K562 (cell line): ENCODE measurements around the gene CITED1. TPM values are rescaled to one million over a fixed set of nuclear protein-coding genes. Genes with fewer than 3 reads are reported as not detected.

ENCODE experiments used
- BHLHE40 ChIP-seq: IDR thresholded peaks from 2 replicates; pipeline ENCODE4 v1.6.1; 2011; ENCODE audit warnings: low read length, improper control_type of control experiment
- CBFA2T3 ChIP-seq: fragments of 450-650 bp; IDR thresholded peaks from 2 replicates; pipeline ENCODE4 v1.6.1; 2017
- CREM ChIP-seq: IDR thresholded peaks from 2 replicates; pipeline ENCODE4 v1.6.1; 2014; ENCODE audit warnings: antibody characterized with exemption, low read depth
- ELF2 ChIP-seq: fragments of 250-450 bp; sonication (Bioruptor Pico); IDR thresholded peaks from 2 replicates; pipeline ENCODE4 v1.5.0; 2021; ENCODE audit warnings: mild to moderate bottlenecking
- HNRNPUL1 ChIP-seq: fragments of 200-400 bp; formaldehyde crosslinking; IDR thresholded peaks from 2 replicates; pipeline ENCODE4 v1.6.1; 2017; ENCODE audit warnings: low read length
- NCOR1 ChIP-seq: fragments of 450-650 bp; IDR thresholded peaks from 2 replicates; pipeline ENCODE4 v1.6.1; 2016; ENCODE audit warnings: mild to moderate bottlenecking, moderate library complexity
- NEUROD1 ChIP-seq: fragments of 150-350 bp; IDR thresholded peaks from 2 replicates; pipeline ENCODE4 v1.6.1; 2014; ENCODE audit warnings: borderline replicate concordance, low read length, low read depth; ENCODE audit not compliant: partially characterized antibody
- SNIP1 ChIP-seq: fragments of 450-650 bp; IDR thresholded peaks from 2 replicates; pipeline ENCODE4 v1.7.1; 2017; ENCODE audit warnings: low read depth, mild to moderate bottlenecking
- ZNF3 ChIP-seq: fragments of 250-450 bp; sonication (Bioruptor Pico); IDR thresholded peaks from 2 replicates; pipeline ENCODE4 v1.5.0; 2021; ENCODE audit warnings: mild to moderate bottlenecking, moderate library complexity
- ZNF75A ChIP-seq: fragments of 450-650 bp; formaldehyde crosslinking; IDR thresholded peaks from 2 replicates; pipeline ENCODE4 v1.4.0; 2020; ENCODE audit warnings: mild to moderate bottlenecking
- polyA plus RNA-seq, 8 experiments: library from polyadenylated mRNA; depleted of rRNA in 4 of 8; stranded (reverse) in 5 of 8; unstranded in 3 of 8; fragments of >200 nt; fragmentation: Nextera tagmentation in 2 of 8; fragmentation: Illumina TruSeq in 1 of 8; extraction: Ambion mirVana in 2 of 8; extraction: Trizol in 1 of 8; gene quantifications; 2 replicates each; pipeline versions ENCODE4 v1.2.1 to v1.2.3, GENCODE V29; 2011 to 2014; ENCODE audit warnings: inconsistent platforms in 1 of 8, missing spikeins in 1 of 8
- total RNA-seq, 7 experiments: library from RNA; depleted of rRNA in 6 of 7; stranded (reverse); fragments of >200 nt in 6 of 7; fragmentation: Illumina TruSeq in 2 of 7; extraction: Trizol in 2 of 7; gene quantifications; 2 replicates each; pipeline versions ENCODE4 v1.2.1 to v1.2.3, GENCODE V29; 2011 to 2021; ENCODE audit warnings: low replicate concordance in 1 of 7
- TF ChIP-seq, protein P1 (sequence below): fragments of 150-350 bp; IDR thresholded peaks from 2 replicates; pipeline ENCODE4 v1.6.1; 2014; ENCODE audit warnings: low read depth, mild to moderate bottlenecking, low read length, borderline replicate concordance
- TF ChIP-seq, protein P2 (sequence below): fragments of 450-650 bp; formaldehyde crosslinking; IDR thresholded peaks from 2 replicates; pipeline ENCODE4 v1.4.0; 2022; ENCODE audit warnings: missing genetic modification characterization
- TF ChIP-seq, protein P3 (sequence below): sonication (generic); formaldehyde crosslinking; IDR thresholded peaks from 2 replicates; pipeline ENCODE4 v1.8.0; 2023; ENCODE audit warnings: missing genetic modification reagents, mild to moderate bottlenecking, borderline replicate concordance
- TF ChIP-seq, protein P4 (sequence below), 3 experiments: fragments of 200-800 bp in 1 of 3; fragments of 250-450 bp in 1 of 3; fragments of 450-650 bp in 1 of 3; sonication (Bioruptor Pico) in 1 of 3; sonication (Bioruptor generic) in 1 of 3; formaldehyde crosslinking in 1 of 3; IDR thresholded peaks; 2 replicates each; pipeline versions ENCODE4 v1.6.1 to v1.8.0; 2016 to 2022; ENCODE audit warnings: mild to moderate bottlenecking in 2 of 3, missing genetic modification characterization in 2 of 3, missing compliant biosample characterization in 1 of 3, moderate library complexity in 1 of 3

CITED1 gene
- total and polyA plus RNA-seq, 9 of the 15 experiments (the other 6 are each of a cell fraction or from before 2014, with no cell fraction given) = 0.56 to 5.8 (median 4.2) TPM

DNA sequence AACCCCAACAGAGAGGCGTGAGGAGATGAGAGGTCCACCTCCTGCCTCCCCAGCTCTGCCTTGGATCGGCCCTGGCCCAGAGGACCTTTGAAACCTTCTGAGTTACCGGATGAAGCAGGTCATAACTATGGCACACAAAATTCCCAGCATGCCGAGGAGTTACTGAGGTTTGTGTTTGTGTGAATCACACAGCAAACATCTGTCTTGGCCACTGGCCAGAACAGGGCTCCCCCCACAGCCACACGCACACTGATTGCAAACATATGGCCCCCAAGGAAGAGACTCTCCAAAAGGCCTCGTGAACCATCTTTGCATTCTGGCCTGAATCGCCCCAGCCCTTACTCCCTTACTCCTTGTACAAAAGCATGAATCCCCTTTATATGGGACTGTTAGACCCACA, 47.5 kb downstream of the CITED1 start (continued):
- TF ChIP-seq, protein P1, sequence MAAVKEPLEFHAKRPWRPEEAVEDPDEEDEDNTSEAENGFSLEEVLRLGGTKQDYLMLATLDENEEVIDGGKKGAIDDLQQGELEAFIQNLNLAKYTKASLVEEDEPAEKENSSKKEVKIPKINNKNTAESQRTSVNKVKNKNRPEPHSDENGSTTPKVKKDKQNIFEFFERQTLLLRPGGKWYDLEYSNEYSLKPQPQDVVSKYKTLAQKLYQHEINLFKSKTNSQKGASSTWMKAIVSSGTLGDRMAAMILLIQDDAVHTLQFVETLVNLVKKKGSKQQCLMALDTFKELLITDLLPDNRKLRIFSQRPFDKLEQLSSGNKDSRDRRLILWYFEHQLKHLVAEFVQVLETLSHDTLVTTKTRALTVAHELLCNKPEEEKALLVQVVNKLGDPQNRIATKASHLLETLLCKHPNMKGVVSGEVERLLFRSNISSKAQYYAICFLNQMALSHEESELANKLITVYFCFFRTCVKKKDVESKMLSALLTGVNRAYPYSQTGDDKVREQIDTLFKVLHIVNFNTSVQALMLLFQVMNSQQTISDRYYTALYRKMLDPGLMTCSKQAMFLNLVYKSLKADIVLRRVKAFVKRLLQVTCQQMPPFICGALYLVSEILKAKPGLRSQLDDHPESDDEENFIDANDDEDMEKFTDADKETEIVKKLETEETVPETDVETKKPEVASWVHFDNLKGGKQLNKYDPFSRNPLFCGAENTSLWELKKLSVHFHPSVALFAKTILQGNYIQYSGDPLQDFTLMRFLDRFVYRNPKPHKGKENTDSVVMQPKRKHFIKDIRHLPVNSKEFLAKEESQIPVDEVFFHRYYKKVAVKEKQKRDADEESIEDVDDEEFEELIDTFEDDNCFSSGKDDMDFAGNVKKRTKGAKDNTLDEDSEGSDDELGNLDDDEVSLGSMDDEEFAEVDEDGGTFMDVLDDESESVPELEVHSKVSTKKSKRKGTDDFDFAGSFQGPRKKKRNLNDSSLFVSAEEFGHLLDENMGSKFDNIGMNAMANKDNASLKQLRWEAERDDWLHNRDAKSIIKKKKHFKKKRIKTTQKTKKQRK = no peak
- TF ChIP-seq, protein P2, sequence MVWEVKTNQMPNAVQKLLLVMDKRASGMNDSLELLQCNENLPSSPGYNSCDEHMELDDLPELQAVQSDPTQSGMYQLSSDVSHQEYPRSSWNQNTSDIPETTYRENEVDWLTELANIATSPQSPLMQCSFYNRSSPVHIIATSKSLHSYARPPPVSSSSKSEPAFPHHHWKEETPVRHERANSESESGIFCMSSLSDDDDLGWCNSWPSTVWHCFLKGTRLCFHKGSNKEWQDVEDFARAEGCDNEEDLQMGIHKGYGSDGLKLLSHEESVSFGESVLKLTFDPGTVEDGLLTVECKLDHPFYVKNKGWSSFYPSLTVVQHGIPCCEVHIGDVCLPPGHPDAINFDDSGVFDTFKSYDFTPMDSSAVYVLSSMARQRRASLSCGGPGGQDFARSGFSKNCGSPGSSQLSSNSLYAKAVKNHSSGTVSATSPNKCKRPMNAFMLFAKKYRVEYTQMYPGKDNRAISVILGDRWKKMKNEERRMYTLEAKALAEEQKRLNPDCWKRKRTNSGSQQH (CRISPR knock-in tag) = no peak
- TF ChIP-seq, protein P3, sequence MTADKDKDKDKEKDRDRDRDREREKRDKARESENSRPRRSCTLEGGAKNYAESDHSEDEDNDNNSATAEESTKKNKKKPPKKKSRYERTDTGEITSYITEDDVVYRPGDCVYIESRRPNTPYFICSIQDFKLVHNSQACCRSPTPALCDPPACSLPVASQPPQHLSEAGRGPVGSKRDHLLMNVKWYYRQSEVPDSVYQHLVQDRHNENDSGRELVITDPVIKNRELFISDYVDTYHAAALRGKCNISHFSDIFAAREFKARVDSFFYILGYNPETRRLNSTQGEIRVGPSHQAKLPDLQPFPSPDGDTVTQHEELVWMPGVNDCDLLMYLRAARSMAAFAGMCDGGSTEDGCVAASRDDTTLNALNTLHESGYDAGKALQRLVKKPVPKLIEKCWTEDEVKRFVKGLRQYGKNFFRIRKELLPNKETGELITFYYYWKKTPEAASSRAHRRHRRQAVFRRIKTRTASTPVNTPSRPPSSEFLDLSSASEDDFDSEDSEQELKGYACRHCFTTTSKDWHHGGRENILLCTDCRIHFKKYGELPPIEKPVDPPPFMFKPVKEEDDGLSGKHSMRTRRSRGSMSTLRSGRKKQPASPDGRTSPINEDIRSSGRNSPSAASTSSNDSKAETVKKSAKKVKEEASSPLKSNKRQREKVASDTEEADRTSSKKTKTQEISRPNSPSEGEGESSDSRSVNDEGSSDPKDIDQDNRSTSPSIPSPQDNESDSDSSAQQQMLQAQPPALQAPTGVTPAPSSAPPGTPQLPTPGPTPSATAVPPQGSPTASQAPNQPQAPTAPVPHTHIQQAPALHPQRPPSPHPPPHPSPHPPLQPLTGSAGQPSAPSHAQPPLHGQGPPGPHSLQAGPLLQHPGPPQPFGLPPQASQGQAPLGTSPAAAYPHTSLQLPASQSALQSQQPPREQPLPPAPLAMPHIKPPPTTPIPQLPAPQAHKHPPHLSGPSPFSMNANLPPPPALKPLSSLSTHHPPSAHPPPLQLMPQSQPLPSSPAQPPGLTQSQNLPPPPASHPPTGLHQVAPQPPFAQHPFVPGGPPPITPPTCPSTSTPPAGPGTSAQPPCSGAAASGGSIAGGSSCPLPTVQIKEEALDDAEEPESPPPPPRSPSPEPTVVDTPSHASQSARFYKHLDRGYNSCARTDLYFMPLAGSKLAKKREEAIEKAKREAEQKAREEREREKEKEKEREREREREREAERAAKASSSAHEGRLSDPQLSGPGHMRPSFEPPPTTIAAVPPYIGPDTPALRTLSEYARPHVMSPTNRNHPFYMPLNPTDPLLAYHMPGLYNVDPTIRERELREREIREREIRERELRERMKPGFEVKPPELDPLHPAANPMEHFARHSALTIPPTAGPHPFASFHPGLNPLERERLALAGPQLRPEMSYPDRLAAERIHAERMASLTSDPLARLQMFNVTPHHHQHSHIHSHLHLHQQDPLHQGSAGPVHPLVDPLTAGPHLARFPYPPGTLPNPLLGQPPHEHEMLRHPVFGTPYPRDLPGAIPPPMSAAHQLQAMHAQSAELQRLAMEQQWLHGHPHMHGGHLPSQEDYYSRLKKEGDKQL = no peak
- TF ChIP-seq NEUROD1 (no peak), HNRNPUL1 (no peak), CBFA2T3 (peak; percentile 68), SNIP1 (no peak), ELF2 (CRISPR knock-in tag) (no peak), NCOR1 (no peak), ZNF75A (CRISPR knock-in tag) (no peak), BHLHE40 (no peak), CREM (no peak), ZNF3 (CRISPR knock-in tag) (no peak)
- TF ChIP-seq, protein P4, sequence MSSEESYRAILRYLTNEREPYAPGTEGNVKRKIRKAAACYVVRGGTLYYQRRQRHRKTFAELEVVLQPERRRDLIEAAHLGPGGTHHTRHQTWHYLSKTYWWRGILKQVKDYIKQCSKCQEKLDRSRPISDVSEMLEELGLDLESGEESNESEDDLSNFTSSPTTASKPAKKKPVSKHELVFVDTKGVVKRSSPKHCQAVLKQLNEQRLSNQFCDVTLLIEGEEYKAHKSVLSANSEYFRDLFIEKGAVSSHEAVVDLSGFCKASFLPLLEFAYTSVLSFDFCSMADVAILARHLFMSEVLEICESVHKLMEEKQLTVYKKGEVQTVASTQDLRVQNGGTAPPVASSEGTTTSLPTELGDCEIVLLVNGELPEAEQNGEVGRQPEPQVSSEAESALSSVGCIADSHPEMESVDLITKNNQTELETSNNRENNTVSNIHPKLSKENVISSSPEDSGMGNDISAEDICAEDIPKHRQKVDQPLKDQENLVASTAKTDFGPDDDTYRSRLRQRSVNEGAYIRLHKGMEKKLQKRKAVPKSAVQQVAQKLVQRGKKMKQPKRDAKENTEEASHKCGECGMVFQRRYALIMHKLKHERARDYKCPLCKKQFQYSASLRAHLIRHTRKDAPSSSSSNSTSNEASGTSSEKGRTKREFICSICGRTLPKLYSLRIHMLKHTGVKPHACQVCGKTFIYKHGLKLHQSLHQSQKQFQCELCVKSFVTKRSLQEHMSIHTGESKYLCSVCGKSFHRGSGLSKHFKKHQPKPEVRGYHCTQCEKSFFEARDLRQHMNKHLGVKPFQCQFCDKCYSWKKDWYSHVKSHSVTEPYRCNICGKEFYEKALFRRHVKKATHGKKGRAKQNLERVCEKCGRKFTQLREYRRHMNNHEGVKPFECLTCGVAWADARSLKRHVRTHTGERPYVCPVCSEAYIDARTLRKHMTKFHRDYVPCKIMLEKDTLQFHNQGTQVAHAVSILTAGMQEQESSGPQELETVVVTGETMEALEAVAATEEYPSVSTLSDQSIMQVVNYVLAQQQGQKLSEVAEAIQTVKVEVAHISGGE (CRISPR knock-in tag; IDR thresholded peaks at IDR 0.05) = no peak
